ENCODE data around the gene MCC. TPM values are rescaled to one million over a fixed set of nuclear protein-coding genes. Genes with fewer than 3 reads are reported as not detected.

The MCC gene
- total RNA-seq, 1 donor from 2014 or later, result 26.9 TPM

- Histone ChIP-seq H3K4me3 (ENCODE audit: insufficient read depth, low read depth, low read length) (no peak overlapping the region), H3K27ac (ENCODE audit: low read depth, low read length) (no peak overlapping the region), H3K9me3 (ENCODE audit: insufficient read depth, low read depth, low read length) (no peaks in the 10 kb centered on the region), H3K79me2 (ENCODE audit: insufficient read depth, low read length) (no peaks in the 10 kb centered on the region), H3K27me3 (ENCODE audit: insufficient read depth, low read length) (no peaks in the 10 kb centered on the region), H4K20me1 (ENCODE audit: insufficient read depth, low read length) (peaks cover under 1% of the 10 kb centered on the region), H3K9ac (ENCODE audit: low read length) (no peak overlapping the region), H3K4me1 (ENCODE audit: insufficient read depth, low read length) (peaks cover 5% of the 10 kb centered on the region), H3K4me2 (ENCODE audit: low read length) (no peak overlapping the region), H2AFZ (ENCODE audit: low read depth, low read length) (no peak overlapping the region), H3K36me3 (ENCODE audit: insufficient read depth, low read length) (no peaks in the 10 kb centered on the region)
- peaks cover 22% of the 10 kb centered on the region for H3K4me1 Mint-ChIP-seq (ENCODE audit: low read depth, unreplicated experiment)
- H3K27ac Mint-ChIP-seq (ENCODE audit: unreplicated experiment), result no peak overlapping the region
- H3K9me3 Mint-ChIP-seq (ENCODE audit: unreplicated experiment), result no peaks in the 10 kb centered on the region
- TF ChIP-seq EZH2 (IDR thresholded peaks at IDR 0.05; ENCODE audit: insufficient read depth, low read length) (no peak), CTCF (IDR thresholded peaks at IDR 0.05; ENCODE audit: insufficient read depth, low read depth, low read length) (no peak)
- H3K4me3 Mint-ChIP-seq (ENCODE audit: unreplicated experiment), result no peak overlapping the region
- no peak for DNase-seq (ENCODE audit: low read depth)
- no peak for FAIRE-seq
- no peaks in the 10 kb centered on the region for H3K27me3 Mint-ChIP-seq (ENCODE audit: low read depth, unreplicated experiment)
- H3K36me3 Mint-ChIP-seq (ENCODE audit: low read depth, unreplicated experiment), result peaks cover 7% of the 10 kb centered on the region
Measured at GRCh38 chr5:113151641-113152379, 336.4 kb downstream of the MCC start.

- no peaks in the 10 kb centered on the region for H3K9me3 Mint-ChIP-seq (ENCODE audit: unreplicated experiment)
- H3K27ac ChIP-seq (ENCODE audit: low read depth, low read length), result no peak overlapping the region
- no peaks in the 10 kb centered on the region for H3K27me3 ChIP-seq (ENCODE audit: insufficient read depth, low read length)
- H3K36me3 ChIP-seq (ENCODE audit: insufficient read depth, low read length), result no peaks in the 10 kb centered on the region
- no peaks in the 10 kb centered on the region for H3K9me3 ChIP-seq (ENCODE audit: insufficient read depth, low read depth, low read length)
- H3K4me1 Mint-ChIP-seq (ENCODE audit: low read depth, unreplicated experiment), result peaks cover 25% of the 10 kb centered on the region
- H3K27ac Mint-ChIP-seq (ENCODE audit: unreplicated experiment), result no peak overlapping the region
- H3K4me1 ChIP-seq (ENCODE audit: insufficient read depth, low read length), result peaks cover 5% of the 10 kb centered on the region
- H4K20me1 ChIP-seq (ENCODE audit: insufficient read depth, low read length), result peaks cover under 1% of the 10 kb centered on the region
- FAIRE-seq (no peak), DNase-seq (ENCODE audit: low read depth) (no peak)
- H3K36me3 Mint-ChIP-seq (ENCODE audit: low read depth, unreplicated experiment), result peaks cover 7% of the 10 kb centered on the region
- H3K4me2 ChIP-seq (ENCODE audit: low read length), result no peak overlapping the region
- H3K9ac ChIP-seq (ENCODE audit: low read length), result no peak overlapping the region
- H3K4me3 Mint-ChIP-seq (ENCODE audit: unreplicated experiment), result no peak overlapping the region
- H3K27me3 Mint-ChIP-seq (ENCODE audit: low read depth, unreplicated experiment), result no peaks in the 10 kb centered on the region
- TF ChIP-seq CTCF (IDR thresholded peaks at IDR 0.05; ENCODE audit: insufficient read depth, low read depth, low read length), result no peak
- no peak for TF ChIP-seq EZH2 (IDR thresholded peaks at IDR 0.05; ENCODE audit: insufficient read depth, low read length)
- H3K4me3 ChIP-seq (ENCODE audit: insufficient read depth, low read depth, low read length), result no peak overlapping the region
- no peak overlapping the region for H2AFZ ChIP-seq (ENCODE audit: low read depth, low read length)
- H3K79me2 ChIP-seq (ENCODE audit: insufficient read depth, low read length), result no peaks in the 10 kb centered on the region
Measured at GRCh38 chr5:113150821-113151220, 337.4 kb downstream of the MCC start.

- no peak overlapping the region for H3K27ac Mint-ChIP-seq (ENCODE audit: unreplicated experiment)
- Histone ChIP-seq H3K4me2 (ENCODE audit: low read length) (no peak overlapping the region), H3K9ac (ENCODE audit: low read length) (no peak overlapping the region), H3K36me3 (ENCODE audit: insufficient read depth, low read length) (no peaks in the 10 kb centered on the region), H4K20me1 (ENCODE audit: insufficient read depth, low read length) (peaks cover 3% of the 10 kb centered on the region), H3K4me1 (ENCODE audit: insufficient read depth, low read length) (peaks cover 5% of the 10 kb centered on the region), H3K27ac (ENCODE audit: low read depth, low read length) (no peak overlapping the region), H3K79me2 (ENCODE audit: insufficient read depth, low read length) (no peaks in the 10 kb centered on the region), H2AFZ (ENCODE audit: low read depth, low read length) (no peak overlapping the region), H3K27me3 (ENCODE audit: insufficient read depth, low read length) (no peaks in the 10 kb centered on the region), H3K9me3 (ENCODE audit: insufficient read depth, low read depth, low read length) (no peaks in the 10 kb centered on the region), H3K4me3 (ENCODE audit: insufficient read depth, low read depth, low read length) (no peak overlapping the region)
- no peaks in the 10 kb centered on the region for H3K9me3 Mint-ChIP-seq (ENCODE audit: unreplicated experiment)
- no peak overlapping the region for H3K4me3 Mint-ChIP-seq (ENCODE audit: unreplicated experiment)
- DNase-seq (ENCODE audit: low read depth) (no peak), FAIRE-seq (no peak)
- TF ChIP-seq CTCF (IDR thresholded peaks at IDR 0.05; ENCODE audit: insufficient read depth, low read depth, low read length) (no peak), EZH2 (IDR thresholded peaks at IDR 0.05; ENCODE audit: insufficient read depth, low read length) (no peak)
- H3K4me1 Mint-ChIP-seq (ENCODE audit: low read depth, unreplicated experiment), result peaks cover 29% of the 10 kb centered on the region
- H3K27me3 Mint-ChIP-seq (ENCODE audit: low read depth, unreplicated experiment), result no peaks in the 10 kb centered on the region
- H3K36me3 Mint-ChIP-seq (ENCODE audit: low read depth, unreplicated experiment), result peaks cover 4% of the 10 kb centered on the region
Measured at GRCh38 chr5:113150221-113150620, 338.0 kb downstream of the MCC start.
